H1 (cell line): Measurements from ENCODE around the gene IL20RB. TPM values are rescaled to one million over a fixed set of nuclear protein-coding genes. Genes with fewer than 3 reads are reported as not detected.

Experiments used
- CTCF ChIA-PET: fragments of 300-600 bp; sonication (Branson Sonifier 250); formaldehyde crosslinking; loops from one replicate; lab custom pipeline; 2021; ENCODE audit not compliant: partially characterized antibody; lab: Charles Lee
- POLR2A ChIA-PET: fragments of 300-600 bp; sonication (Branson Sonifier 250); formaldehyde crosslinking; loops from one replicate; lab custom pipeline; 2021; ENCODE audit warnings: inconsistent platforms; ENCODE audit not compliant: partially characterized antibody; lab: Charles Lee
- DNase-seq, 2 experiments: peaks; one replicate each; pipeline versions ENCODE4 v3.0.0 to v3.0.0-alpha.2; 2010 to 2022; ENCODE audit warnings: low spot score in 2 of 2, low read depth in 1 of 2, mixed read lengths in 1 of 2
- FAIRE-seq: peaks from 2 replicates; lab custom pipeline; 2011; peaks lifted over from hg19 to GRCh38; lab: Jason Lieb, UNC
- H2AFZ ChIP-seq: 2 replicates; pipeline ENCODE4 v1.8.1; 2012; ENCODE audit warnings: low read length, inconsistent platforms
- H2AK5ac ChIP-seq: 2 replicates; pipeline ENCODE4 v1.6.1; 2013; ENCODE audit warnings: low read depth, low read length
- H2BK120ac ChIP-seq: replicated peaks from 2 replicates; pipeline ENCODE3; 2013; ENCODE audit warnings: low read depth, low read length, inconsistent platforms
- H2BK12ac ChIP-seq: 2 replicates; pipeline ENCODE4 v1.6.1; 2013; ENCODE audit warnings: low read depth, low read length
- H2BK15ac ChIP-seq: 2 replicates; pipeline ENCODE4 v1.6.1; 2013; ENCODE audit warnings: low read length
- H2BK20ac ChIP-seq: 2 replicates; pipeline ENCODE4 v1.6.1; 2013; ENCODE audit warnings: low read length
- H2BK5ac ChIP-seq: 2 replicates; pipeline ENCODE4 v1.6.1; 2013; ENCODE audit warnings: low read depth, low read length
- H3K14ac ChIP-seq: 2 replicates; pipeline ENCODE4 v1.6.1; 2013; ENCODE audit warnings: inconsistent platforms; ENCODE audit not compliant: insufficient read length
- H3K18ac ChIP-seq: 2 replicates; pipeline ENCODE4 v1.6.1; 2013; ENCODE audit warnings: low read length; ENCODE audit errors: extremely low read depth
- H3K23ac ChIP-seq: 2 replicates; pipeline ENCODE4 v1.6.1; 2013; ENCODE audit warnings: inconsistent platforms; ENCODE audit not compliant: insufficient read length
- H3K23me2 ChIP-seq: 2 replicates; pipeline ENCODE4 v1.6.1; 2013; ENCODE audit warnings: low read depth, low read length
- H3K27ac ChIP-seq: 2 replicates; pipeline ENCODE4 v1.6.1; 2011; ENCODE audit warnings: low read depth, low read length, inconsistent platforms
- H3K27me3 ChIP-seq, 4 experiments: replicated peaks in 1 of 4; 1 replicate in 1 of 4; 2 replicates in 3 of 4; pipeline versions ENCODE4 v1.6.1 to v1.8.1; 2011 to 2013; ENCODE audit warnings: low read length in 3 of 4, mild to moderate bottlenecking in 3 of 4, inconsistent platforms in 2 of 4, mixed read lengths in 2 of 4, moderate library complexity in 1 of 4; ENCODE audit not compliant: control insufficient read depth in 3 of 4, insufficient read depth in 3 of 4; ENCODE audit errors: extremely low read depth in 1 of 4
- H3K36me3 ChIP-seq, 4 experiments: 2 replicates each; pipeline versions ENCODE4 v1.6.1 to v1.8.1; 2011 to 2013; ENCODE audit warnings: mild to moderate bottlenecking in 4 of 4, low read length in 3 of 4, moderate library complexity in 2 of 4, control low read depth in 1 of 4, inconsistent platforms in 1 of 4; ENCODE audit not compliant: insufficient read depth in 4 of 4, control insufficient read depth in 2 of 4
- H3K4ac ChIP-seq: replicated peaks from 2 replicates; pipeline ENCODE3; 2013; ENCODE audit warnings: low read length, low read depth, mixed read lengths, inconsistent platforms; ENCODE audit not compliant: insufficient read length
- H3K4me1 ChIP-seq, 4 experiments: replicated peaks in 1 of 4; 1 replicate in 1 of 4; 2 replicates in 3 of 4; pipeline versions ENCODE4 v1.6.1 to v1.8.1; 2011 to 2013; ENCODE audit warnings: low read length in 3 of 4, inconsistent platforms in 2 of 4, mixed read lengths in 1 of 4; ENCODE audit not compliant: insufficient read depth in 4 of 4, control insufficient read depth in 3 of 4
- H3K4me2 ChIP-seq, 2 experiments: 2 replicates each; pipeline versions ENCODE4 v1.6.1 to v1.8.1; 2011 to 2013; ENCODE audit warnings: low read depth in 2 of 2, low read length in 2 of 2, control low read depth in 1 of 2, inconsistent platforms in 1 of 2, mild to moderate bottlenecking in 1 of 2; ENCODE audit not compliant: insufficient read depth in 1 of 2
- H3K4me3 ChIP-seq, 4 experiments: fragments of 200-600, 300-600 bp in 1 of 4; sonication (generic), shearing (Covaris generic), sonication (Bioruptor Twin) in 1 of 4; 2 replicates each; pipeline versions ENCODE4 v1.5.1 to v1.8.1; 2011 to 2016; ENCODE audit warnings: low read length in 4 of 4, low read depth in 3 of 4, control low read depth in 2 of 4, inconsistent platforms in 2 of 4, mild to moderate bottlenecking in 2 of 4, mixed read lengths in 1 of 4, moderate library complexity in 1 of 4; ENCODE audit not compliant: insufficient read depth in 2 of 4; ENCODE audit errors: extremely low read depth in 1 of 4
- H3K56ac ChIP-seq: replicated peaks from 2 replicates; pipeline ENCODE3; 2013; ENCODE audit warnings: low read depth, mild to moderate bottlenecking, mixed read lengths, low read length, inconsistent platforms; ENCODE audit not compliant: insufficient read length
- H3K79me1 ChIP-seq: 2 replicates; pipeline ENCODE4 v1.6.1; 2013; ENCODE audit warnings: low read depth, low read length, control low read depth
- H3K79me2 ChIP-seq, 2 experiments: 2 replicates each; pipeline versions ENCODE4 v1.6.1 to v1.8.1; 2012 to 2013; ENCODE audit warnings: low read length in 2 of 2, mild to moderate bottlenecking in 2 of 2, inconsistent platforms in 1 of 2; ENCODE audit not compliant: insufficient read depth in 2 of 2, control insufficient read depth in 1 of 2
- H3K9ac ChIP-seq, 4 experiments: replicated peaks in 1 of 4; 1 replicate in 1 of 4; 2 replicates in 3 of 4; pipeline versions ENCODE4 v1.6.1 to v1.8.1; 2011 to 2013; ENCODE audit warnings: low read depth in 3 of 4, low read length in 3 of 4, control low read depth in 2 of 4, mild to moderate bottlenecking in 2 of 4, moderate library complexity in 2 of 4, inconsistent platforms in 1 of 4; ENCODE audit errors: extremely low read depth in 1 of 4
- H3K9me3 ChIP-seq, 2 experiments: 2 replicates each; pipeline versions ENCODE4 v1.6.1 to v1.8.1; 2012 to 2013; ENCODE audit warnings: mild to moderate bottlenecking in 2 of 2, moderate library complexity in 2 of 2, control low read depth in 1 of 2, inconsistent platforms in 1 of 2, low read depth in 1 of 2, low read length in 1 of 2, mixed read lengths in 1 of 2; ENCODE audit not compliant: insufficient read depth in 2 of 2
- H4K20me1 ChIP-seq, 2 experiments: replicated peaks in 1 of 2; 2 replicates each; pipeline versions ENCODE3 to v1.8.1; 2011 to 2013; ENCODE audit warnings: inconsistent platforms in 2 of 2, low read length in 2 of 2, mild to moderate bottlenecking in 1 of 2; ENCODE audit not compliant: insufficient read depth in 2 of 2, control insufficient read depth in 1 of 2
- H4K5ac ChIP-seq: 2 replicates; pipeline ENCODE4 v1.6.1; 2013; ENCODE audit warnings: low read length, low read depth, mixed read lengths, inconsistent platforms; ENCODE audit not compliant: insufficient read length
- H4K8ac ChIP-seq: 2 replicates; pipeline ENCODE4 v1.8.0; 2013; ENCODE audit warnings: mild to moderate bottlenecking, moderate library complexity, low read length, inconsistent platforms; ENCODE audit not compliant: insufficient read depth; ENCODE audit errors: extremely low read depth
- H4K91ac ChIP-seq: replicated peaks from 2 replicates; pipeline ENCODE3; 2013; ENCODE audit warnings: low read length, mixed read lengths, inconsistent platforms; ENCODE audit not compliant: insufficient read length
- CBX5 ChIP-seq: fragments of 300-800, 300-1000 bp; sonication (generic); IDR thresholded peaks from 2 replicates; pipeline ENCODE4 v1.7.1; 2016; ENCODE audit warnings: antibody characterized with exemption, low read length, low read depth
- HDAC2 ChIP-seq, 2 experiments: fragments of 300-600 bp in 1 of 2; sonication (generic) in 1 of 2; IDR thresholded peaks; 2 replicates each; pipeline ENCODE4 v1.6.1; 2011 to 2012; ENCODE audit warnings: low read depth in 2 of 2, low read length in 2 of 2, mild to moderate bottlenecking in 2 of 2, moderate library complexity in 2 of 2, borderline replicate concordance in 1 of 2, inconsistent platforms in 1 of 2
- POLR2A ChIP-seq, 2 experiments: IDR thresholded peaks; 1 replicate in 1 of 2; 2 replicates in 1 of 2; pipeline ENCODE4 v1.6.1; 2011; ENCODE audit warnings: low read depth in 2 of 2, low read length in 2 of 2, mild to moderate bottlenecking in 2 of 2; ENCODE audit errors: control extremely low read depth in 1 of 2
- POLR2AphosphoS5 ChIP-seq: IDR thresholded peaks from 2 replicates; pipeline ENCODE4 v1.6.1; 2011; ENCODE audit warnings: low read depth, low read length
- RFX5 ChIP-seq: IDR thresholded peaks from 2 replicates; pipeline ENCODE4 v1.6.1; 2011; ENCODE audit warnings: low read depth, low read length, improper control_type of control experiment, borderline replicate concordance
- WGBS, 2 experiments: shearing (Covaris generic) in 1 of 2; methylation state at CpG; one replicate each; pipeline versions ENCODE4 v1.1.6 to v1.1.7; 2013 to 2015; ENCODE audit warnings: low lambda C conversion rate in 2 of 2, mixed read lengths in 2 of 2, inconsistent platforms in 1 of 2, low coverage in 1 of 2, missing lambda C conversion rate in 1 of 2; ENCODE audit not compliant: insufficient replicate concordance in 2 of 2, insufficient coverage in 1 of 2, insufficient read length in 1 of 2; ENCODE audit errors: extremely low coverage in 1 of 2, missing lambda C conversion rate in 1 of 2; 5-methylcytosine and 5-hydroxymethylcytosine counted together
- polyA plus RNA-seq, 7 experiments: library from polyadenylated mRNA; depleted of rRNA in 3 of 7; stranded (reverse) in 5 of 7; unstranded in 2 of 7; fragments of >200 nt in 5 of 7; fragments of 200-250 nt in 2 of 7; gene quantifications; 1 replicate in 5 of 7; 2 replicates in 1 of 7; 4 replicates in 1 of 7; pipeline versions ENCODE4 v1.2.1 to v1.2.3, GENCODE V29; 2011 to 2013; ENCODE audit warnings: missing spikeins in 2 of 7, mixed read lengths in 2 of 7
- total RNA-seq: library from RNA; stranded (reverse); fragmentation: NEBNext Ultra II Directional; extraction: Animal tissue kit (Norgen Biotek cat#: 25700); gene quantifications from 2 replicates; pipeline ENCODE4 v1.2.1, GENCODE V29; 2021

IL20RB gene
- total and polyA plus RNA-seq, 2 of the 8 experiments (the other 6 are each of a cell fraction or from before 2014, with no cell fraction given) = 1.6 to 1.8 TPM

DNA sequence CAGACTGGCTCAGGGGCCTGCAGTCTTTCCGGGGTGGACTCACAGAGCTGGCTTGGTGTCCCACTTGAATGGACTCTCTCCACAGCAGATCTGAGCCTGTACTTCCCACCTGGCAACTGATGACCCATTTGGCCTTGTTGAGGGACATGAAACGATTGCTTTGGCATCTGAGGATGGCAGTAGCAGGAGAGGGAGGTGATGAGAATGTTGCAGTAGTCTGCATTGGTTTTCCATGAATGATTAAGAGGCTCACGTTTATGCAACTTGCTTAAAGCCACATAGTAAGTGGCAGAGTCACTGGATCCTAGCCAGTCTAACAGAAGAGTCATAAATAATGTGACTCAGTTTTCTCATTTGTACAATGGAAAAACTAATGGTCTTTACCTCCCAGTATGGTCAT, 21.9 kb downstream of the IL20RB start:
- CTCF ChIA-PET = no interaction called here

More for the DNA sequence above, 21.9 kb downstream of the IL20RB start:
- H3K4me1 ChIP-seq = no peaks in the 10 kb centered on the region
- H4K20me1 ChIP-seq = no peaks in the 10 kb centered on the region
- no peak overlapping the region for H3K14ac ChIP-seq
- FAIRE-seq = no peak
- 0 out of 2 replicates have a peak, but pooled peaks cover 4% of the 10 kb centered on the region for H3K79me1 ChIP-seq
- H3K9ac ChIP-seq = no peak overlapping the region
- no peak overlapping the region for H2AFZ ChIP-seq
- no peak overlapping the region for H3K23ac ChIP-seq
- H3K56ac ChIP-seq = no peak overlapping the region
- no peak overlapping the region for H2BK15ac ChIP-seq
- H4K5ac ChIP-seq = no peak overlapping the region
- DNase-seq = no peak
- no peak overlapping the region for H2AK5ac ChIP-seq
- H3K36me3 ChIP-seq = no peaks in the 10 kb centered on the region
- 88% methylated on average over 3 of the region's 3 CpGs; no CpG with 5 or more reads in 1 of the 2 experiments for WGBS, 2 experiments
- H2BK20ac ChIP-seq = no peak overlapping the region
- no peak overlapping the region for H4K91ac ChIP-seq
- peaks cover 2% of the 10 kb centered on the region; the same call in 1 of the 2 replicates for H3K23me2 ChIP-seq
- no peak overlapping the region for H3K18ac ChIP-seq
- no peak overlapping the region for H2BK120ac ChIP-seq
- H3K79me2 ChIP-seq = no peaks in the 10 kb centered on the region
- H3K4me2 ChIP-seq = no peak overlapping the region
- no peak overlapping the region for H3K4ac ChIP-seq
- no peak overlapping the region for H3K4me3 ChIP-seq
- no peak overlapping the region for H3K27ac ChIP-seq
- no peak overlapping the region for H2BK5ac ChIP-seq
- POLR2A ChIA-PET = no interaction called here
- H4K8ac ChIP-seq = no peak overlapping the region
- no peak overlapping the region for H2BK12ac ChIP-seq
- no peak for TF ChIP-seq POLR2AphosphoS5
- no peak for TF ChIP-seq CBX5
- no peak for TF ChIP-seq HDAC2 (IDR thresholded peaks at IDR 0.05; ENCODE audit: borderline replicate concordance in 1 of 2, low read depth in 2 of 2, low read length in 2 of 2)
- no peak for TF ChIP-seq POLR2A (IDR thresholded peaks at IDR 0.05; ENCODE audit: control extremely low read depth in 1 of 2, low read depth in 2 of 2, low read length in 2 of 2)
- 0 out of 2 replicates have a peak, but pooled peaks have one; percentile 23 for TF ChIP-seq RFX5
- no peaks in the 10 kb centered on the region for H3K27me3 ChIP-seq
- H3K9me3 ChIP-seq = no peaks in the 10 kb centered on the region
